Measurements from ENCODE around the gene PCNX2. TPM values are rescaled to one million over a fixed set of nuclear protein-coding genes. Genes with fewer than 3 reads are reported as not detected.
A peak's percentile ranks its signal among the peaks of the same experiment; 100 is the strongest.

Gene PCNX2
- total and polyA plus RNA-seq, 2 donors (not counting 1 experiment from before 2014, with no cell fraction given): 13.0 to 37.8 TPM

GRCh38 chr1:233025567-233025966, 270.0 kb downstream of the PCNX2 start:
- Histone ChIP-seq H3K9ac (ENCODE audit: insufficient read depth, low read length) (no peak overlapping the region), H3K36me3 (ENCODE audit: control insufficient read depth, insufficient read depth, low read length) (no peaks in the 10 kb centered on the region), H3K79me2 (ENCODE audit: control insufficient read depth, insufficient read depth, low read length) (no peaks in the 10 kb centered on the region), H4K20me1 (ENCODE audit: control insufficient read depth, extremely low read depth, insufficient read depth, low read length) (no peaks in the 10 kb centered on the region), H3K4me1 (ENCODE audit: control insufficient read depth, extremely low read depth, insufficient read depth, low read length) (no peaks in the 10 kb centered on the region), H3K27me3 (ENCODE audit: control insufficient read depth, insufficient read depth, low read length) (no peaks in the 10 kb centered on the region), H2AFZ (ENCODE audit: low read length) (no peak overlapping the region), H3K4me3 (replicated peaks in 1 of 4; ENCODE audit: control extremely low read depth in 1 of 4, insufficient read depth in 1 of 4, low read depth in 3 of 4, low read length in 4 of 4) (no peak overlapping the region), H3K9me3 (ENCODE audit: control insufficient read depth, insufficient read depth, low read depth, low read length) (no peaks in the 10 kb centered on the region), H3K4me2 (ENCODE audit: extremely low read depth, insufficient read depth, low read length) (no peak overlapping the region), H3K27ac (ENCODE audit: insufficient read depth, low read length) (no peak overlapping the region)
- DNase-seq (ENCODE audit: low read depth in 2 of 2): peak in 1 of 2 donors; percentile 13
- TF ChIP-seq CTCF (conservative IDR thresholded peaks at IDR 0.05 in 1 of 2, IDR thresholded peaks at IDR 0.05 in 1 of 2; ENCODE audit: low read depth in 1 of 2, low read length in 2 of 2) (no peak), EZH2 (IDR thresholded peaks at IDR 0.05; ENCODE audit: low read length, missing control alignments) (no peak)

- no peak overlapping the region for H2AFZ ChIP-seq (ENCODE audit: low read length)
- H4K20me1 ChIP-seq (ENCODE audit: control insufficient read depth, extremely low read depth, insufficient read depth, low read length): no peaks in the 10 kb centered on the region
- H3K79me2 ChIP-seq (ENCODE audit: control insufficient read depth, insufficient read depth, low read length): no peaks in the 10 kb centered on the region
- no peaks in the 10 kb centered on the region for H3K4me1 ChIP-seq (ENCODE audit: control insufficient read depth, extremely low read depth, insufficient read depth, low read length)
- no peak overlapping the region for H3K4me3 ChIP-seq (replicated peaks in 1 of 4; ENCODE audit: control extremely low read depth in 1 of 4, insufficient read depth in 1 of 4, low read depth in 3 of 4, low read length in 4 of 4)
- no peaks in the 10 kb centered on the region for H3K36me3 ChIP-seq (ENCODE audit: control insufficient read depth, insufficient read depth, low read length)
- no peaks in the 10 kb centered on the region for H3K9me3 ChIP-seq (ENCODE audit: control insufficient read depth, insufficient read depth, low read depth, low read length)
- H3K9ac ChIP-seq (ENCODE audit: insufficient read depth, low read length): no peak overlapping the region
- TF ChIP-seq CTCF (conservative IDR thresholded peaks at IDR 0.05 in 1 of 2, IDR thresholded peaks at IDR 0.05 in 1 of 2; ENCODE audit: low read depth in 1 of 2, low read length in 2 of 2) (peak in 1 of 2 donors; percentile 44), EZH2 (IDR thresholded peaks at IDR 0.05; ENCODE audit: low read length, missing control alignments) (no peak)
- no peak overlapping the region for H3K4me2 ChIP-seq (ENCODE audit: extremely low read depth, insufficient read depth, low read length)
- H3K27ac ChIP-seq (ENCODE audit: insufficient read depth, low read length): no peak overlapping the region
- DNase-seq (ENCODE audit: low read depth in 2 of 2): peak in 1 of 2 donors; percentile 33
- no peaks in the 10 kb centered on the region for H3K27me3 ChIP-seq (ENCODE audit: control insufficient read depth, insufficient read depth, low read length)
Observed at GRCh38 chr1:233025157-233025556, 270.4 kb downstream of the PCNX2 start.

DNA sequence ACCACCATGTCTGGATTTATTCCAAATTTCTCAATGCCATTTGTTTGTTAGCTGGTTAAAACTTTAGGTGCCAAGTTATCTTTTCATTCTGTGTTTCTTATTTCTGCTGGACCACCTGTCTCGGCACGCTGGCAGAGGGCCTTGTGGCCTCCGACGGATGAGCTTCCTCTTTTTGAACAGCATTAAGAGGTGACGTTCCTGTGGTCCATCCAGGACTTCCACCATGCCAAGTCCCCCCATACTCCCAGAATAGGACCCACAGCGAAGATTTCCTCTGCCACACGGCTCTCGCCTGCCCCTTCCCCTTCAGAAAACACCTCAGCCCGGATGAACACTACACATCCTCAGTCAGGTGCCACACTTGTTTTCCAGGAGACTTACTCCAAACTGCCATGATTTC, 271.3 kb downstream of the PCNX2 start:
- no peak for DNase-seq (ENCODE audit: low read depth in 2 of 2)
- H4K20me1 ChIP-seq (ENCODE audit: control insufficient read depth, extremely low read depth, insufficient read depth, low read length): no peaks in the 10 kb centered on the region
- H3K36me3 ChIP-seq (ENCODE audit: control insufficient read depth, insufficient read depth, low read length): no peaks in the 10 kb centered on the region
- no peak overlapping the region for H3K4me3 ChIP-seq (replicated peaks in 1 of 4; ENCODE audit: control extremely low read depth in 1 of 4, insufficient read depth in 1 of 4, low read depth in 3 of 4, low read length in 4 of 4)
- H3K79me2 ChIP-seq (ENCODE audit: control insufficient read depth, insufficient read depth, low read length): no peaks in the 10 kb centered on the region
- H3K27me3 ChIP-seq (ENCODE audit: control insufficient read depth, insufficient read depth, low read length): no peaks in the 10 kb centered on the region
- H3K27ac ChIP-seq (ENCODE audit: insufficient read depth, low read length): no peak overlapping the region
- no peak overlapping the region for H3K4me2 ChIP-seq (ENCODE audit: extremely low read depth, insufficient read depth, low read length)
- no peaks in the 10 kb centered on the region for H3K9me3 ChIP-seq (ENCODE audit: control insufficient read depth, insufficient read depth, low read depth, low read length)
- no peak overlapping the region for H3K9ac ChIP-seq (ENCODE audit: insufficient read depth, low read length)
- no peak for TF ChIP-seq EZH2 (IDR thresholded peaks at IDR 0.05; ENCODE audit: low read length, missing control alignments)
- no peak for TF ChIP-seq CTCF (conservative IDR thresholded peaks at IDR 0.05 in 1 of 2, IDR thresholded peaks at IDR 0.05 in 1 of 2; ENCODE audit: low read depth in 1 of 2, low read length in 2 of 2)
- no peak overlapping the region for H2AFZ ChIP-seq (ENCODE audit: low read length)
- no peaks in the 10 kb centered on the region for H3K4me1 ChIP-seq (ENCODE audit: control insufficient read depth, extremely low read depth, insufficient read depth, low read length)
